ENCODE results near the gene HACD3.
A peak's percentile ranks its signal among the peaks of the same experiment; 100 is the strongest.
"Not testable (repeated sequence)": the region's sequence is repeated elsewhere in the genome, so short reads cannot be mapped to it uniquely, and the experiment has no call there.

Gene HACD3

DNA sequence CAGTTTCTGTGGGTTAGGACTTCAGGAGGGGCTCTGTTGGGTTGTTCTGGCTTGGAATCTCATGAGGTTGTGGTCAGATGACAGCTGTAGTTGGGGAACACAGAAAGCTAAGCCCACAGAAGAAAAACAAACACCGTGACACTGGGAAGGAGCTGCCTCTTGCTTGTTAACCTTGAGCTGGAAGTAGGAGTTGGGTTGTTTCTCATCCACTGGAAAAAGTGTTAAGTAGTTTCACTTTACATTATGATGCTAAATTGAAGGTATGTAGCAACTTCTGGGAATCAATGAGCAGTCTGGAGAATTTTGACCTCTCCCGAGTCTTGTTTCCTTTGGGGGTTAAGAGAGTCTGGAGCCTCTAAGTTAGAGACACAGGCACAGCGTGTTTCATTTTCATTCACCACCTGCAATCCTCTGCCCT lies 20.4 kb downstream of the HACD3 start:
- peak; percentile 31 for DNase-seq

DNA sequence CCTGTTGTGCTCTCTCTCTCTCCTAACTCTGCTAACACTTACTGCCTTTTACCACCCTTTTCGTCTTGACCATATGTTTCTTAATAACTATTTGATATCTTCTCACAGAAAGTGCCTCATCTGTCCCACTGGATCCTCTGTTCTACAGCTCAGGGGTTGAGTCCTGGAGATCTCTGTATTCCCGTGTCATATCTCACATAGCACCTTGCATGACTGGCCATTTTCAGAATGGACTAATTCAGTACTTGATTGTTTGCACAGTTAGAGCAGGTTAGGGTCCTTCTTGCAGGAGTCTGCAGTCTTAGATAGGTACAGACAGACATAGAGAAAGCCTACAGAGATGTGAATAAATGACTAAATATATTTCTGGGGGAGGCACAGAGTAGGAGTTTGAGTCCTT lies 20.9 kb downstream of the HACD3 start:
- DNase-seq: no peak

DNA sequence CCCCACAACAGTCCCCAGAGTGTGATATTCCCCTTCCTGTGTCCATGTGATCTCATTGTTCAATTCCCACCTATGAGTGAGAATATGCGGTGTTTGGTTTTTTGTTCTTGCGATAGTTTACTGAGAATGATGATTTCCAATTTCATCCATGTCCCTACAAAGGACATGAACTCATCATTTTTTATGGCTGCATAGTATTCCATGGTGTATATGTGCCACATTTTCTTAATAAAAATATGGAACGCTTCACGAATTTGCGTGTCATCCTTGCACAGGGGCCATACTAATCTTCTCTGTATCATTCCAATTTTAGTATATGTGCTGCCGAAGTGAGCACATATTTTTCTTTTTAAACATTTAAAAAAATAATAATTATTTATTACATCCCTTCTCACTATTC lies 22.6 kb downstream of the HACD3 start:
- not testable (repeated sequence) for DNase-seq

DNA sequence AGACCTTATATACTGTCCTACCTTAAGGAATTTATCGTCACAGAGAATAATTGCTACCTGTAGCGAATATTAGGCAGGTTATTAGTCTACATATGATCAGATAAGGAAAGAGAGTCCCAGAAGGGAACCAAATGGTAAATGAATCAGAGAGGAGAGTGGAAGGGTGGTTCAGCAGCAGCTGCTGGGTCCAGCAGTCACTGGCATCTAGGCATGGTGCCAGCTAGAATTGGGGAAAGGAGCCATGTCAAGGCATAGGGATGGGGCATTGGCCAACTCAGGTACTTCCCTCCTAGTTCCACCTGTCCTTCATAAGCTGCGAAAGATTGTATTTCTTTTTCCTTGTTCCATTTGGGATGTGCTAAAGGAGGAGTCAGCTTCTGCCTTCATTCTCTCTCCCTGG lies 23.4 kb downstream of the HACD3 start:
- no peak for DNase-seq

DNA sequence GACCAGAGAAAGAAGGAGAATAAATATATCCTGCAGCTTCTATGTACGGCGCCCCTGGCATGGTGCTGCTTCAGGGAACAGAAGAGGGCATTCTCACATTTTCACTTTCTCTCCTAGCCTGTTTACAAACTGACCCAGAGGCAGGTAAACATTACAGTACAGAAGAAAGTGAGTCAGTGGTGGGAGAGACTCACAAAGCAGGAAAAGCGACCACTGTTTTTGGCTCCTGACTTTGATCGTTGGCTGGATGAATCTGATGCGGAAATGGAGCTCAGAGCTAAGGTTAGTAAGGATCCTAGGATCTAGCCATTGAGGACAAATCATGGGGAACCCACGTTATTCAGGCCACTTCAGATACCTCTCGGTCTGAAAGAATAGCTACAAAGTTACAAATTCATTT lies 26.4 kb downstream of the HACD3 start:
- DNase-seq: no peak

DNA sequence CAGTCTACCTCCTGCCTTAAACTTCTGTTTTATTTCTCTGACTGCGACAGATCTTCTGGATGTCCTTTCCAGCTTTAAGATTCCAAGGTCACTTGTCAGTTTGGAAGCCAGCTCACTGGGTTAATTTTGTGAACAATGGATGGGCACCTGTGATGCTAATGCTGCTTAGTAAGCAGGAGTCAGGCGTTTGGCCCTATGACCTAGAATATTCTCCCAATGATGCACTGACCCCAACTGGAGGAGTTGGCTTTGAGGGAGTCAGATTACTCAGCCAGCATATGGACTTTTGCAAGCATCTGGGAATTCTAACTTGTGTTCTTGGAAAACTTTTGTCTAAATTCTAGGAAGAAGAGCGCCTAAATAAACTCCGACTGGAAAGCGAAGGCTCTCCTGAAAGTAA lies 28.1 kb downstream of the HACD3 start:
- no peak for DNase-seq

DNA sequence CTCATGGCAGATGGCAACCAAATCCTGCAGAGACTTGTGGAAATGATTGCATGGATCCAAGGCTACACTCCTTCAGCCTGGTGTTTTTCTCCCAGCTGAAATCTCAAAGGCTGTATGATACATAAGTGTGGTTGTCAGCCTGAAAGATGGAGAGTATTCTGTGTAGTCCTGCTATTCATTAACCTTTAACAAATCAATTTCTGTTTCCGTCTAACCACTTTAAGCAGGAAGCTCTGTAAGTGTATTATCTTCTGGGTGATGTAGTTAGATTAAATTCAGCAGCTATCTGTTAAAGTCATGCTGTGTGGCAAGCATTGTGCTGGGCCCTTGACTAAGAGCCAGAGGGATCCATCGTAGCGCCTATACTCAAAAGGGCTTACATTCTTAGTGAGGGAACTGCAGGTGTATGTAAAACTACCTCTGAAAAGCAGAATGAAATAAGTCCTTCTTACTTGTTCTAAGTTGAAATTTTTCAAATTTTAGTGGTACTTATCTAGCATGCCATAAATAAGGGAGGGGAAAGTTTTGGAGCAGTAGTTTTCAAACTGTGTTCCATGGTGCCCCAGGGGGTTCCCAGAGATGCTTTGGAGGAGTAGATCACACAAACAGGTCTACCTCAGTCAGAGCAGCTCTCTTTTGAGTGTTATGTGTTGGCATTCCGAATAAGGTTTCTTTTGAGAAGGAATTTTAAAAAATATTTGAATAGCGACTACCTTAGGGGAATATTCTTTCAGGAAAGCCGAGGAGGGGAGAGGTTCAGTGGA lies 28.9 kb downstream of the HACD3 start:
- no peak for DNase-seq

DNA sequence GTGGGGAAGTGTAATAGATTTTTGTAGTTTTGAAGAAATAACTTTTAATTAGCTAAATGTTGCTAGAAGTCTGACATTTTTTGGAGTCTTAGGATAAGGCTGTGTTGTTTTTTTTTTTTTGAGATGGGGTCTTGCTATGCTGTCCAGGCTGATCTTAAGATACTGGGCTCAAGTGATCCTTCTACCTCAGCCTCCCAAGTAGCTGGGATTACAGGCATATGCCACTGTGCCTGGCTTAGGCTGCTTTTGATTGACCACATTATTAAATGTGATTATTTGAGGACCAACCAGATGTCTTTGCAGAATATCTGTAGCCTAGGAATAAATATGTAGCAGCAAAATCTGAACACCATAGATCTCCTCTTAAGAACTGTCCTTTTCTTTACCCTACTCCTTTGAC lies 29.7 kb downstream of the HACD3 start:
- no peak for DNase-seq

DNA sequence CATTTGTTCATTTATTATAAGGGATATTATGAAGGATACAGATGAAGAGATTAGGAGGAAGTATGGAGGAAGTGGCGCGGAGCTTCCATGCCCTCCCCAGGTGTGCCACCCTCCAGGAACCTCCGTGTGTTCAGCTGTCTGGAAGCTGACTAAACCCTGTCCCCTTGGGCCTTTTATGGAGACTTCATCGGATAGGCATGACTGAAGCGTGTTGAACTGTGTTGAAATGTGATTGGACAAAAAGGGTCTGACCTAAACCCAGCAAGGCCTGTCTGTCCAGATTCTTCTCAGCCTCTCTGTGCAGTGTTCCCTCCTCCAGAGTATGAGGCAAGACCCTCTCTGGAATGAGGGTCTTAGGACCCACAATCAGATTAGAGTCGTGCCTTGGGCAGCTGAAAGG lies 31.7 kb downstream of the HACD3 start:
- DNase-seq: no peak

DNA sequence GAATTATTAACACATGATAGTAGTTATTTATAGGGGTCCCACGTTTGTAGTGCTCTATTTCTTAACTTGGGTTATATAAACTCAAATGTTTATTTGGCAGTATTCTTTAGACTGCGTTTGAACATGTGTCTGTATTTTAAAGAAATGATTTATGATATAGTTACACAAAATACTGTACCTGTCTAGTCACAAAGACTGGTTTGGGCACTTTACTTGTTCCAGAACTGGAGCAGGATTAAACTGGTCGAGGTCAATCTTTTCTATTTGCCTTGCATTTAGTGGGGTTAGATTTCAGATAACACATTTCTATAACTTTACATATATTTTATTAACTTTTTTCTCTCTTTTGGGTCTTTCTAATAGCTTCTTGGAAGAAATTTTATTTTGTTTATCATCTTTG lies 39.5 kb downstream of the HACD3 start:
- no peak for DNase-seq

DNA sequence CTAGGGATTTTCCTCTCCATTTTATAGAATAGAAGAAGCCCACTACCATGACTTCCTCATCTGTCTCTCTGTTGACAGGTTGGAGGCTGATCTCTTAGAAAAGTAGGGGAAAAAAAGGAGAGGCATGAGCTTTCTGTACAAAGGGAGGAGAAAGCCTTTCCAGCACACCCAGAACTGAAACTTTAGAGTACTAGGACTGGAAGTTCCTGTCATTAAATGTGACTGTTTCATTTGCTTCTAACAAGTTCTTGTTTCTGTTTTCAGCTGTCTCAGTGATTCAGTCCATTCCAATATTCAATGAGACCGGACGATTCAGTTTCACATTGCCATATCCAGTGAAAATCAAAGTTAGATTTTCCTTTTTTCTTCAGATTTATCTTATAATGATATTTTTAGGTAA lies 41.7 kb downstream of the HACD3 start:
- no peak for DNase-seq

DNA sequence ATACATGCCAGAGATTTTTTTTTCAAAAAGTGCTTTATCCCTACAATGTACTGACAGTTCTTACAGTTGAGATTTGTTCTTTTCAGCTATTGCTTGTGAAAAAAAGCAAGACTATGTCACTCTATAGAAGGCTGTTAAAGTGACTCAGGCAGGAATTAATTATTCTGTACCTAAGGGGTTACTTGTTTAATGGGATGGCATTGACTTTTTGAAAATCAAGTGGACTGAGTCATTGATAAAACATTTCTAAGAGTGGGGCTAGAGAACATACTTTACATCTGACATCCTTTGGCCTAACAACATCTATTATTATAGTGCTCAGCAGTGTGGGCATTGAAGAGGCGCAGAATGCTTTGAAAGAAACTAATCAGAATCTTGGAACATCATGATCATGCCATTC lies 46.4 kb downstream of the HACD3 start:
- peak; percentile 77 for DNase-seq

DNA sequence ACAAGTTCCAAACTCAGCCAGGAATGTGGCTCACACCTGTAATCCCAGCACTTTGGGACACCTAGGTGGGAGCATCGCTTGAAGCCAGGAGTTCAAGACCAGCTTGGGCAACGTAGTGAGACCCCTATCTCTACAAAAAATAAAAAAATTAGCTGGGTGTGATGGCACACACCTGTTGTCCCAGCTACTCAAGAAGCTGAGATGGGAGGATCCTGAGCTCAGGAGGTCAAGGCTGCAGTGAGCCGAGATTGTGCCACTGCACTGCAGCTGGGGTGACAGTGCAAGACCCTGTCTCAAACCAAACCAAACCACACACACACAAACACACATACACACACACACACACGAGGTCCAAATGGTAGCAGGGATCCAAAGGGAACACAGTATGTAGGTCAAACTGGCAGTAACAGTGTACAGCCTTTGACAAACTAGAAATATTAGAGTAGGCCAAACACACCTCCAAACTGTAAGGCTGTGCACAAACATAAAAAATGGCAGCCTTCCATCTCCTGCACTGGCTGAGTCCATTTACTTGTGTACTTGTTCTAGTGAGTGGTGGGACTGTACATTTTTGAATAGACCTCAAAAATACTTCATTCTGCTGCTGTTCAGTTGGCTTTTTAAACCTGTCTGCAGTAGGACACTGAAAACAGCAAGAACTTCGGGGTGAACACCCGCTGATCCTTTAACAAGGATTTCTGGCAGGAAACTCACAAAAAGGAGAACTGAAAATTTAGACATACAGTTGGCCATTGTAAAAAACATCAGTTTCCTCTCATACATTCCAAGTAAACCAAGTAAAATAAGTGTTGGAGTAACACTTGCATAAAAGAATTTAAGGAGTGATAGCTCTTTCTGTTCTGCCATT lies 47.1 kb downstream of the HACD3 start:
- DNase-seq: peak; percentile 22

DNA sequence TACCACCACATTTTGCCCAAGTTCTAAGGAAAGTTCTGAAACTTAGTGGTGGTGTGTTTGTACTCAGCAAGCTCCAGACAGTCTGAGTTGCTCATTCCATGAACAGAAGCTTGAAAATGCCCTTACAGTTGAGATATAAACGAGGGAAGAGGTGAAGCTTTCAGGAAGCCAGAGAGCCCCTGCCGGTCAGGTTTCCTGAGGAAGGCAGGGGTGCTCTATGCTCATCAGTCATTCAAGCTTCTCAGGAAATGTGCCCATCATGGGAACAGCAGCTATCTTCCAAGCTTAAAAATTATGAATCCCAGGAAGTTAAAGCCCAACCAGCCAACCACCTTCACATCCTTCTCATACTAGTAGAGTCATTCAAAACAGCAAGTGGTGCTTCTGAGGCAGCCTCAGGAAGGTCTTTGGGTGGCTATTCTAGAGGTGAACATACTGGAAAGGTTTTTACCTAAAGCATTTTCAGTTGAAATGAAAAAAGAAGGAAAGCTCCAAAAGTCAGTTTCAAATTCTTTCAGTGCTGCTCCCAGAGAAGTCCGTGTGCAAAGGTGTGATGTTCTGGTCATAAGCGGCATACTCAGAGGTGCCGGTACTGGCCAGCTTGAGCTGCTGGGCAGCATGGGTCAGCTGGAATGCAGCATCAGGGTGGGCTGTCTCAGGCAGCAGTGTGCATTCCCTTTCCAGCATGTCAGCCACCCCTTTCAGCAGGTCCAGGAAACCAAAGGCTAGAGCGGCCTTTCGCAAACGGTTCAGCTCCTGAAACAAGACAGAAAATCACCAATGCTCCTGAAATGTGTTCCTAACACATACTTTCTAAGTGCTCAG lies 48.9 kb downstream of the HACD3 start:
- DNase-seq: no peak

DNA sequence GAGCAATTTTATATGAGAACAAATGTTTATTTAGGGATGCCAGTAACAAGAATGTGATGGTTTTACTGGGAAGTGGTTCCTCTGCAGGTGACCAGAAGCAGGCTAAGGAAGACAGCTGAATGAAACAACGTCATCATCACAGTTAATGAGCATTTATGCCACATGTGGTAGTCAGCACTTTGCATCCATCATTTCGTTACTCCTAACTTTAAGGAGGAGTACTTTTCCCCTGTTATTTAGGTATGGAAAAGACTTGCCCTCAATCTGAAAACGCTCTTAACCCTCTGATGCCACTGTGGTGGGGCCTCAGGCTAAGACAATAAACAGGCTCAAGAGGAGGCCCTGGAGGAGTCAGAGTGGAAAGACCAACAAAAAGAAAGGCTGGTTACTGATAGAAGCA lies 49.5 kb downstream of the HACD3 start:
- no peak for DNase-seq

DNA sequence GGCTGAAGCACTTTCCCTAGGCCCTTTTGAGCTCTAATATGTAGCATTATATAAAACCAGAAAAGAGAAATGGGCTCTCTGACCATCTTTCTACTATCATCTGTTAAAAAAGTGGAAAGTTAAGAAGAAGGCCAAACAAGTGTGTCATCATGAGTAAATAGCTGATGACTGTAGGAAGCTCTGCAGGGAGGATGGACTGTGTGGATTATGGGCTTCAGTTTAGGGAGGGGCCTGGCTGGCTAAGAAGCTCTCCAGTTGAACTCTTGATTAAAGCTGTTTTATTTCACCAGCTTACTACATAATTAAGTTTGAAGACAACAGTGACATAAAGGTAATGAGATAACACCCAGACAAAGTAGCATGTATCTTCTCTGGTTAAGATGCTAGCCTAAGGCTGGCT lies 50.0 kb downstream of the HACD3 start:
- peak; percentile 71 for DNase-seq

DNA sequence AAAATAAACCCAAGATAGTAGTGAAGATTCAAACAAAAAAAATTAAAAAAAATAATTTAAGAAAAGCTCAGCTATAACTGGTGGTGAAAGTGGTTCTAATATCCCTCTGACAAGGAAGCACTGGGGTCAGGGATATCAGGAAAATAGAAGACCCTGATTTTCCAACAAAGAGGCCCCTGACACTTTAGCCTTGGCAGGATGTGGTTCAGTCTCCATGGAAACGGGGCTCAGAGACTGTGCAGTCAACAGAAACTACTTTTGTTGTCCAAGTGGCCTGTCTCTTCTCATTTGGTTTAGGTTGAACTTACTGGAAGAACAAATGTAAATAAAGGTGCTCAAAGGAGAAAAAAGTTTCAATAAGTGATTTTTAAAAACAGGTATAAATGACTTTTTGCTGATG lies 53.4 kb downstream of the HACD3 start:
- DNase-seq: peak; percentile 22

DNA sequence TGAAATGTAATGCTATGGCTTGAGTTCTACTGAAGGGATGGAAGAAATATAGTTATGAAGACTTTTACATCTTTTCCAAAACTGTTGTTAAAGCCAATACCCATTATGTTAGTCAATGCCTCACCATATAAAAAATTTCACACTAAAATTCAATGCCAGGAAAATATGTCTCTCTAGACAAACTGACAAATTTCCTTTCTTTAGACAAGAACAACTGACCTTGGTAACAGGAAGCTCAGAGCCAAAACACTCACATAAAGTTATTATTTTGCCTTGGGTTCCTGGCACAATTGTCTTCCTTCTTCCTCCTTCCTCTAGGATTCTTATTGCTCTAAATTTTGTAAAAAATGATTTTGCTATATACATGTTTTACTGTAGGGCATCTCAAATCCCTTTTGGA lies 54.0 kb downstream of the HACD3 start:
- DNase-seq: no peak

DNA sequence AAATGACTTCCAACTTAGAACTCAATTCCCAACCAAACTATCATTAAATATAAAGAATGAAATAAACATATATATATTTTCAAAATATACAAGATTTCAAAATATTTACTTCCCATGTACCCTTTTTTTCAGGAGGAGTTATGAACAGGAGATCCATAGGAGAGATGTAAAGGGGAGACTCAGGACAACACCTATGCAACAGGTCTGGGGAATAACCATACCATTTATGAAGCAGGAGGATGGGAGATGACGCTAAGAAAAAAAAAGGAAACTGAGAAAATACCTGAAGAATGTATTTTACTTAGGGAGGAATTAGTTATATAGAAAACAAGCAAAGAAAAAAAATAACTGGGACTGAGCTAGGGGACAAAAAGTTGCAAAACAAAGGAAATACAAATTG lies 56.8 kb downstream of the HACD3 start:
- no peak for DNase-seq

DNA sequence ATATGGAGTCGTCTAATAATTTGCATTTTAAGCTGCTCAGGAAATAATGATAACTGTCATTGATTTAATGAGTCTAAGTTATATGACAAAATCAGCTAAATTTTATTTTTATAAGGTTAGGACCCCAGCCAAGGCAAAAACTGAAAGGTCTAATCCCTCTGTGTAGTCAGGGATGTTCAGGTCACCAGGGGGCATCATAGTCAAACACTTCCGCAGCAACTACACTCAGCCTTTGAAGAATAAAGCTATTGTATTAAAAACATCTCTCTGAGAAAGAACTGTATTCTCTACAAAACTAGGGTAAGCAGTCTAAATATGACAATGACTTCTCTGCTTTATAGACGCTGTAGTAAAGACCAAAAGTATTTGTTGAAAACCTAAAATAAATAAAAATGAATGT lies 65.7 kb downstream of the HACD3 start:
- peak; percentile 15 for DNase-seq

DNA sequence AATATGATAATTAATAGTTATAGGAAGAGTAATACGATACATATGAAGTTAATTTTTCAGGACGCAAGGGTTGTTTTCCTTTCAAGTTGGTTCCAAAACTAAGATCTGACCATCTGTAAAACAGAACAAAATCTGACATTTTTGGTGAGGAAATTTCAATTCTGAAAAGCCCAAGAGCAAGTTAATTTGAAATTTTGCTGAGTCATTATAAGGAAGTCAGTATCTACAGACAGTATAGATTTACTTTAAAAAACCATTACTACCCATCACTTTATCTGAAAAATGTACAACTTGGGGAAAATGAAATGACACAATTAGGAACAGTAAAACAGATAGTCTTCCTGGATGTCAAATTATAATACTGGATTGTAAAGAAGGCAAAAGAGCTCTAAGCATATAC lies 68.2 kb downstream of the HACD3 start:
- DNase-seq: no peak

DNA sequence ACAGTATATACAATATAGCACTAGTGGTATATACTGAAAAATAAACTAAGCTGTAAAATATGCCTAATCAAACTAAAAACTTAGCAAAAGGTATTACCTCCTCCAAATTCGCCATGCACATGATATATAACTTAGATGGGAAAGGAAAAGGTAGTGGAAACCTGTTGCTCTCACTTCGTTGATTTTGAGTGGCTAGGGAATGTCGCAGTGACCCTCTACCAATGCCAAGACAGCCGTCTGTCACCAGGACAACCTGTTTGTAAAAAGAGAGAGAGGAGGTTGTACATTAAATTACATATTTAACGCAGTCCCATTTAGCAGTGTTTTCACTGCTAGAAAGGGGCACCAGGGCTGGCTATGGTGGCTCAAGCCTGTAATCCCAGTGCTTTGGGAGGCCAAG lies 69.4 kb downstream of the HACD3 start:
- no peak for DNase-seq

DNA sequence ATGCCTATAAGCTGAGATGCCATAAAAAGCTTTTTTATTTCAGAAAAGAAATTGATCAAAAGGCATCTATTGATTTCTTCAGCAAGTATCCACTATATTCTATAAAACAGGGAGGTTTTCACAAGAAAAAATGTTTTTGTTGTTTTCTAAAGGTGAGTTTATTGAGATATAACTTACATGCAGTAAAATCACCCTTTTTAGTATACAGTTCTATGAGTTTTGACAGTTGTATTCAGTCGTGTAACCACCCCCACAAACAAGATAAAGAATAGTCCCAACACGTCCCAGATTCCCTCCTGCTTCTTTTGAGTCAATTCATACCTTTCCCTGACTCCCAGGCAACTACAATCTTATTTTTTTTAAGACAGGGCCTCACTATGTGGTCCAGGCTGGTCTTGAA lies 72.9 kb downstream of the HACD3 start:
- no peak for DNase-seq
